SW 1271 (cell line): ENCODE data around the gene GALNT1.

Experiments
- DNase-seq, 2 experiments: peaks; one replicate each; lab custom pipeline; 2025; lab: John Stamatoyannopoulos, UW

Gene GALNT1

DNA sequence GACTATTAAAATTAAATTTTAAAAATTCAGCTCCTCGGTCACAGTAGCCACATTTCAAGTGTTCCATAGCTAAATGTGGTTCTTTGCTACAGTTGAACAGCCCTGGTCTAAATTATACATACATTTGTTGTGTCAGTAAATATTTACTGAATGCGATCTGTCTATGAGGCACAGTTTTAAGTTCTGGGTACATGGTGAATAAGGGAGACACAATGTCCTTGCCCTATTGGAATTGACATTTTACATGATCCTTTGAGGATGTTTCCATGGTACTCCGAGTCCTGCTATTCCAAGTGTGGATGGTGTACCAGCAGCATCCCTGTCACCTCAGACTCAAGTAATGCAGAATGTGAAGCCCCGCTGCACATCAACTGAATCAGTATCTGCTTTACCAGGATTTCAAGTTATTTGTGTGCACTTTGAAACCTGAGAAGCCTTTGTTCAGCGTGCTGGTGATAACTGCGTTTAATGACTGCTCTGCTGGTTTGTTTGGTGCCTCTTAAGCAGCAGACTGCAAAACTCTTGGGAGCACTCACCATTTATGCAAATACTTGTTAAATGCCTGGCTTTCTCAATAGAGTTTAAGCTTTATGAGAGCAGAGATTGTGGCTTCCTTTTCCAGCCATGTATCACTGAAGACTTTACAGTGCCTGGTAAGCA is 1.5 kb downstream of the GALNT1 start:
- DNase-seq = no peak

DNA sequence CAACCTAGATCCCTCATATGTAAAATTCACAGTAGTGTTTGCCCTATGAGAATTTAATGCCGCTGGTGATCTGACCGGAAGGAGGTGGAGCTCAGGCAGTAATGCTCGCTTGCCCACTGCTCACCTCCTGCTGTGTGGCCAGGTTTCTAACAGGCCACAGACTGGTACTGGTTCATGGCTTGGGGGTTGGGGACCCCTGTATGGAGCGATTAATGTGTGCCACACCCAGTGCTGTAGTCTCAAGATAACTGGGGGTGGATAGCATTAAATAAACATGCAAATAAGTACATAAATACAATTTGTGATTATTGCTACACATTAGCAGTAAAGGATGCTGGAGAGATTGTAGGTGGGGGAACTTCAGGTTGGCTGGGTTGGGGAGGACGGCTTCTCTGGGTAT is 3.2 kb downstream of the GALNT1 start:
- DNase-seq = no peak

GRCh38 chr18:35585608-35586007 is 4.1 kb downstream of the GALNT1 start:
- DNase-seq = no peak

- no peak for DNase-seq
Measured at GRCh38 chr18:35588122-35588521, 6.6 kb downstream of the GALNT1 start.

GRCh38 chr18:35588995-35589394 is 7.5 kb downstream of the GALNT1 start:
- DNase-seq = no peak

DNA sequence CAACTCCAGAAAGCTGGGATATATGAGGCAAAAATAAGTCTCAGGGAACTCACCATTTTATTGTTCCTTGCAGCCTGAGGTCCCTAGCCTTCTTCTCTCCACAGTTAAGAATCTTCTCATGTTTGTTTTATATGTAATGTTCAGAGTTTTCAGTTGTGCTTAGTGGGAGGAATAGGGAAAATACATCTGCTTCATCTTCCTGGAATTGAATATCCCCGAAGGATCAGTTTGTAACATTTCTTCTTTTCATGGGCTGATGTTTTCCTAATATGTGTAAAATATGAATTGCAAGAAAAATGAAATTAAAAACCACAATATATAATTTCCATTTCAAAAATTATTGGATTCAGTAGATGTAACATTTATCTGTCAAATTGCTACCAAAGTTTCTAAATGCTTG is 8.0 kb downstream of the GALNT1 start:
- DNase-seq = no peak

GRCh38 chr18:35590935-35591334 is 9.4 kb downstream of the GALNT1 start:
- DNase-seq = no peak

- no peak for DNase-seq
Measured at GRCh38 chr18:35592298-35592697, 10.8 kb downstream of the GALNT1 start.

GRCh38 chr18:35593859-35594258 is 12.3 kb downstream of the GALNT1 start:
- no peak for DNase-seq

DNA sequence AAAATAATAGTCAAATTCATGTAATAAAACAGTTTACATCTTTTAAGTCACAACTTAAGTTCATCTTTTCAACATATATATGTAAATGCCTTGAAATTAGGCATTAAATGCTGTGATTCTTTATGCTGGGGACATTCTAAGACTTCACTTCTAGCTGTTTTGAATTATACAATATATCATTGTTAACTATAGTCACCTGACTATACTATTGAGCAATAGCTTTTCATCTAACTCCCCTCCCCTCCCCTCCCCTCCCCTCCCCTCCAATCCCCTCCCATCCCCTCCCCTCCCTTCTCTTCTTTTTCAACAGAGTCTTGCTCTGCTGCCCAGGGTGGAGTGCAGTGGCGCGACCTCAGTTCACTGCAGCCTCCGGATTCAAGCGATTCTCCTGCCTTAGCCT is 16.2 kb downstream of the GALNT1 start:
- no peak for DNase-seq

GRCh38 chr18:35602193-35602820 is 20.8 kb downstream of the GALNT1 start:
- no peak for DNase-seq

GRCh38 chr18:35603008-35603407 is 21.5 kb downstream of the GALNT1 start:
- DNase-seq = no peak

DNA sequence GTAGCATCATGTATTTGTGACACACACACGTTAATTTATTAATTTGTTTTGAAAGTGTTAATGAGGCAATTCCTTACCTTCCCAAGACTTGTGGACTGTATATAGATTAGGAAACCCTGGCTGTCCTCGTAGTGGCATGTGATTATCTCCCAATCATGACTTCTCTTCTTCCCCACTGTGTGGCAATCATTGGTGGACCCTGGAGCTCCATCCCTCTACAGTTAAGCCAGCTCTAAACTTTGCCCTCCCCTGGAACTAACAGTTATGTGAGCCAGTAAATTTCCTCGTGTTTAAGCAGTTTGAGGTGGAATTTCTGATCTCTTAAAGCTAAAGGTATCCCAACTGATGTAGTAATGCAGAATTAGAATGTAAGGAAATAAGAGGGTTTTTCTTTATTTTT is 22.0 kb downstream of the GALNT1 start:
- no peak for DNase-seq

GRCh38 chr18:35604369-35604768 is 22.8 kb downstream of the GALNT1 start:
- DNase-seq = no peak

- DNase-seq = no peak
Measured at GRCh38 chr18:35605686-35606417, 24.3 kb downstream of the GALNT1 start.

- no peak for DNase-seq
Measured at GRCh38 chr18:35609236-35609635, 27.7 kb downstream of the GALNT1 start.

DNA sequence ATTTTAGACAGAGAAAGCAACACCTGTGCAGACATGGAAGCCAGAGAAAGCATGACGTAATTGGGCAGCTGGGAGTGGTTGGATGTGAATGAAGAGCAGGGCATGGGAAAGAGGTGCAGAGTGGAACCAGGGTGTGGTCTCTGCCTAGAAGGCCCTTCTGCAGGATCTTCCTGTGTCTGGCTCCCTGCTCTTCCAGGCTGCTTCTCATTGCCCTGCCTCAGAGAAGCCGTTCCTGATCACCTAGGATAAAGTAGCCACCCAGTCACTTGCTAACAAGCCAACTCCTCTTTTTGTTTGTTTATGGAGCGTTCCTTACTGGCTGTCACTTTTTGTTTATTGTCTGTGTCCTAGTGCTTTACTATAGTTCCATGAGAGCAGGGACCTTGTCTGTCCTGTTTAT is 28.5 kb downstream of the GALNT1 start:
- DNase-seq = no peak

- DNase-seq = no peak
Measured at GRCh38 chr18:35610724-35611123, 29.2 kb downstream of the GALNT1 start.

- no peak for DNase-seq
Measured at GRCh38 chr18:35611518-35611917, 30.0 kb downstream of the GALNT1 start.

- DNase-seq = no peak
Measured at GRCh38 chr18:35616074-35616473, 34.5 kb downstream of the GALNT1 start.

GRCh38 chr18:35616664-35617423 is 35.3 kb downstream of the GALNT1 start:
- no peak for DNase-seq

DNA sequence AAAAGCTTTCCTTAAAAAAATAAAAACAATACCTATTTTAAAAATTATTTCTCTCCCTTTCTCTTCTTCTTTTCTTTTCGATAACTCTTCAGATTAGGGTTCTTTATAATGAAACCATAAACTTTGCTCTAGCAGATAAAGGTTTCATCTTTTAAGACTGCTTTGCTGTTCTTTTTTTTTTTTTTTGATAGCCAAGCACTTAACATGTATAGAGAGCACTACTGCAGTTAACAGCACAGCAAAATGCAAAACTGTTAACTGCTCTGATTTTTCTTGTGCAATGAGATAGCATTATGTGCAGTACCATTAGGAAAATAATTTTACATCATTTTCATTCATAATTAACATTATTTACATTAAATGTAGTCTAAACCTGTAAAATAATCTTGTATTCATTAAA is 36.3 kb downstream of the GALNT1 start:
- no peak for DNase-seq

GRCh38 chr18:35618289-35618688 is 36.7 kb downstream of the GALNT1 start:
- DNase-seq = no peak
